Activated effector memory CD4-positive, alpha-beta T cell treated with Interleukin-2 at 50 U/mL for 16 hours (primary cell): ENCODE results near the gene PAX6.

Experiments used
- DNase-seq: peaks from one replicate; pipeline ENCODE4 v3.0.0-alpha.2; 2020

Gene PAX6

DNA sequence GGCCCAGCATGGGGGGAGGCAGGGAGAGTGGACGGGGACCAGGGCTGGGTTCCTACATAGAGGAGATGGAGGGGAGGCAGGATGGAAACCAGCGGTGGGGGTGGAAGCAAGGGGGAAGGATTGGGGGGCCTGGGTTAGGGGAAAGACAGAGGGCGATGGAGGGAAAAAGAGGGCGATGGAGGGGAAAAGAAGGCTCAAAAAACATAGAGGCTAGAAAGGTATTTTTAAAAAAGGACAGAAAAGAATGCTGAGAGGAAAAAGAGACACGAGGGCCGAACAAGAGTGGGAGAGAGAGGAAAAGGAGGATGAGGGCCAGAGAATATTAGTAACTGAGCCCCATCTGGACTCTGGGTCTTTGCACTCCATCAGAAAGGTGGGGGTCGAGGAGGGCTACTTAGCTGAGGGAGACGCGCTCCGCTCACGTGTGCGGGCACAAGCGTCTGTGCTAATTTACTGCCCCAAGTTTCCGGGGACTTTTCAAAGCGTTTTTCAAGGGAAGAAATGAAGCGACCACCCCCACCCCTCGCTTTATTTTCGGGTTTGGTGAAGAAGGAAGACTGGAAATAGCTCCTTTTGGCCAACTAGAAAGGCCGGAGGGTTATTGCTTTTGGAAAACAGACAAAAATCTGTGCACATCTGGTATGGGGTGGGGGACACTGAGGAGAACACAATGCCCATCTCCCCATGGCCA is 14.5 kb downstream of the PAX6 start:
- no peak for DNase-seq

DNA sequence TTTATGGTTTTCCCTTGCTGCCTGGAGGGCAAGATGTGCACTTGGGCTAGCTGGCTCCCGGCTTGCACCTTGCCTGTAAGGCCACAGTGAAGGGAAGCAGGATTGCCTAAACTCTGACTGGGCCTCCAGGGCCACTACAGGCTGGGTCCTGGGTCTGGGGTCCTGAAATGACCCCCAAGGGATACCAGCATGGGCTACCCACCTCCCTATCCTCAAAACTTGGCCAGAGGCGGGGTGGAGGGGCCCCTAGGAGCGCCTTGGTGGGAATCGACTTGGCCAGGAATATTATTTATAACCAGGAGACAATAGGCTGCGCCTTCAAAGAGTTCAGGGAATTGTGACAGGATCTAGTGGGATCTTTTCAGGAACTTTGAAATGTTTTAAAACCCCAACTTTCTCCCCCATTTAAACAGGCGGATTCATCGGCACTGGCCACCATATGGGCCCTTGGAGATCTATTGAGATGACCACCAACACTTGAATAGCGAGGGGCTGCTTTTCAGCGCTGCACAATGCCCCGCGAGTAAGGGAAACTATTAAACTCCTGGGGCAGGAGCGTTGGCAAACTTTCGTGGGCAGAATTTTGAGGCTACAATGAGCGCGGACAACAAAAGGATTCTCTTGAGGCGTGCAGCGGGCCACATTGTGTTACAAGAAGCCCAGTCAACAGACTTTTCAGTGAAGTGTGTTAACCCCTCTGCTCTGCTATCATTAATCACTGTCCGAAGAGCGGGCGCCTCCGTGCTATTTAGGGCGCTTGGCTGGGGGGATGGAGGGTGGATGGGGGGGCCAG is 15.2 kb downstream of the PAX6 start:
- no peak for DNase-seq

DNA sequence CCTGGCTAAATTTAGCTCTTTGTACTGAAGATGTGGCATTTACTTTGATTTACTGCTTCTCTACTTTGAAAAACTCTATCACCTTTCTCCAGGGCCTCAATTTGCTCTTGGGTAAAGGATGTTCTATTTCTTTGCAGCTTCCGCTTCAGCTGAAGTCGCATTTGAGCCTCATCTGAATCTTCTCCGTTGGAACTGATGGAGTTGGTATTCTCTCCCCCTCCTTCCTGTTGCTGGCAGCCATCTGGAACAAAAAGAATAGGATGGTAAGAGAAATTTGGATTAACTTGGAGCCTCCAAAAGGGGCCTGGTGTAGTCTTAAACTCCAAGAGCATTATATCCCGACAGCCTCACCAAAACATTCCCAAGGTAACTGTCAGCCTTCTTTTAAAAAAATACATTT is 16.6 kb downstream of the PAX6 start:
- DNase-seq: no peak

GRCh38 chr11:31793264-31793663 is 17.9 kb downstream of the PAX6 start:
- no peak for DNase-seq

DNA sequence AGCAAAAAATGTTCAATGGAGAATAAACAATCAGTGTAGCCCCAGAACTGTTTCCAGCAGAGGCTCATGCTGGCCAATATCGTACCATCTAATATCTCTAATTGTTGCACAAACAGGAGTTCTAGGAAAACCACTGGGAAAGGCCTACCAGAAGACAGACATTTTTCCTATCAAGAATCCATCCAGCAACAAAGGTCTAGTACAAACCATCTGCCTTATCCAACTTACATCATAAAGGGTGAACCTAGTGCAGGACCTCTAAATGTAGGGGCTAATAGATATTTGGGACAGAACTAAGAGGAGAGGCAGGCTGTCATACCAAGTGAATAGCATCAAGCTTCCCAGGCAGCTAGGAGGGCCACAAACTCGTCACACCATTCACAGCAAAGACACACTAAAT is 18.7 kb downstream of the PAX6 start:
- DNase-seq: no peak

GRCh38 chr11:31792036-31792435 is 19.1 kb downstream of the PAX6 start:
- DNase-seq: no peak

DNA sequence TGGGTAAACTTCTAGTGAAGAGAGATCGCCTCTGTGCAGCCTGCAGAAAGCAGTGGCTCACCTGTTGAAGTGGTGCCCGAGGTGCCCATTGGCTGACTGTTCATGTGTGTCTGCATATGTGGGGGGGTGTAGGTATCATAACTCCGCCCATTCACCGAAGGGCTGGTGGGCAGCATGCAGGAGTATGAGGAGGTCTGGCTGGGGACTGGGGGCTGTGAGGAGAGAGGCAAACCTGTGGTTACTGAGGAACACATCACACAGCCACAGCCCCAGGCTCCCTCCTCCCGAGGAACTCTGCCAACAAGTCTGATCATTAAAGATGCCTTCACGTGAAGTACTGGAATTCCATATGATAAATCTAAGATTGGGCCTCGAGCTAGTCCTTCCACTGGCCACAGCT is 20.5 kb downstream of the PAX6 start:
- no peak for DNase-seq

DNA sequence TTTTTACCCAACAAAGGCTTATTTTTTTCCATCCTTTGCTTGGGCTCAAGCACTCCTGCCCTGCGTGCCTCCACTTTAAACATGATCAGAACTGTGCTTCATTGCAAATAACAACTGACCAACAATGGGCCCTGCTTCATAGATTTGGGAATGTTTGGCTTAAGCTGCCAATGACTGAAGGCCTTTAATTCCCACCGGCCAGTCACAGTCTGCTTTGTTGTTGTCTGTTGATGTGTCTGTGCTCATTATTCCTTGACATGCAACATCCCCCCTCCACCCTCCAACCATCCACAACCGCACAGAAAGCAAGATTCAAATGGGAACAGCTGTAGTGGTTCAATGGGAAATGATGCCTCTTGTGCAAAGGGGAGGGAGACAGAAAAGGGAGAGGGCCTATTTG is 23.0 kb downstream of the PAX6 start:
- DNase-seq: no peak

- no peak for DNase-seq
Observed at GRCh38 chr11:31786996-31787685, 24.0 kb downstream of the PAX6 start.

- DNase-seq: no peak
Observed at GRCh38 chr11:31784611-31785010, 26.5 kb downstream of the PAX6 start.

GRCh38 chr11:31783252-31783651 is 27.9 kb downstream of the PAX6 start:
- no peak for DNase-seq

- DNase-seq: no peak
Observed at GRCh38 chr11:31782257-31782656, 28.9 kb downstream of the PAX6 start.

DNA sequence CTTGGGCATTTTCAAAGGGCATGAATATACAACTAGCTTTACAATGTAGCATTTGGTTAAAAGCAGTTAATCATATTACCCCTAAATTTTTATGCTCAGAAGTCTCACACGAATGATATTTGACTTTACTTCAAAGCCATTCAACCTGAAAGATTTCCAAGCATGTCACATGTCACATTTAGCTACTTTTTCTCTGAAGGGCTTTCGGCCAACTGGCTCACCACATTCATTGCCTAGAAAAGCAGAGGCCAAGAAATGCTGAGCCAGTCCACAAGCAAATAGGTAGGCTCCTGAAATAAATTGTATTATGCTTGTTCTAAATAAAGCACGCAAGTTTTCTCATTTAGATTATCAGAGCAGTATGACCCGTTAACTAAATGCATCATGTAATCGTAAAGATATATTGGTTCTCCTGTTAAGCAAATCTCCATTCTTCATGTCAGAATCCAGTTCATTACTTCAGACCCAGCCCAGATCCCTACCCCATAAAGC is 30.6 kb downstream of the PAX6 start:
- DNase-seq: no peak

DNA sequence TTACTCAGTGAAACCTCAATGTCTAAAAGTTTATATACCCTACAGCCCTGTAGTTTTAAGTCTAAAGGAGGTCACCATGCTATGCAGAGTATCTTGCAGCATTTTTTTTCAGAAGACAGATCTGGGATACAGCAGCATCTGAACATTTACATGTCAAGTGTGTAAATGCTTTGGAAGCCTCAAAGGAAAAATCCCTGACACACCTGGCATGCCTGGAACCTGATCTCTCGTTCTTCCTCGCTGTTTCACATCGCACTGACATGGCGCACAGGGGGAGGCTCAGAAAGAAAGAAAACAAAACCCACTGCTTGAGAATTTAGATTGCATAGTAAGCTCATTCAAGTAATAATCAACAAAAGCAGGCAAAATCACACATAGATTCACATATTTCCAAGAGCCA is 31.0 kb downstream of the PAX6 start:
- no peak for DNase-seq

- DNase-seq: no peak
Observed at GRCh38 chr11:31779374-31779791, 31.7 kb downstream of the PAX6 start.

- DNase-seq: no peak
Observed at GRCh38 chr11:31772412-31772811, 38.7 kb downstream of the PAX6 start.

DNA sequence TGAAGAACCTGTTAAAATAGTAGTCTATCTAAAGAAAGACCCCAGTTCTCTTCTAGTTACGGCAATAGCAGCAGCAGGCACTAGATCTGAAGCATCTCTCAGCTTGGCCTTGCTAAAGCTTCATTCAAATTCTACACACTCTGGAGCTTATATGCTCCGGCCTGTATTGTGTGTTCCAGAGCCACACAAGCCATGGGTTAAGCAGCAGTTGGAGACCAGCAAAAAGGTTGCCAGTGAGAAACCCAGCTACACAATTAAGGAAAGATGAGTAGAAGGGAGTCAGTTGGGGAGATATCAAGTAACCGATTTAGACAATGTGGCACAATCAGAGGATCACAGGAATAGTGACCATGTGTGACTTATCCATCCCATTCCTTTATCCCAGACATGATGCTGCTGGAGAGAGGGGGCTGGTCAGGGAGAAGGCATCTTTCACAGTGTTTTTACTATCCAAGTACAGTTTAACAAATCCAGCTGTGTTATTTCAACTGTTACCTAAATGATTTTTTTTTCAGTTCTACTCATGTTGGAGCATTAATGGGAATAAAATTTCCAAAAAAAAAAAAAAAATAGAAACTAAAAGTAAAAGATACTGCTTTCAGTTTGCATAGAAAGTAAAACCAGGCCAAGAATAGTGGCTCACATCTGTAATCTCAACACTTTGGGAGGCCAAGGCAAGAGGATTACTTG is 41.0 kb downstream of the PAX6 start:
- DNase-seq: no peak

- no peak for DNase-seq
Observed at GRCh38 chr11:31768749-31769640, 42.1 kb downstream of the PAX6 start.

DNA sequence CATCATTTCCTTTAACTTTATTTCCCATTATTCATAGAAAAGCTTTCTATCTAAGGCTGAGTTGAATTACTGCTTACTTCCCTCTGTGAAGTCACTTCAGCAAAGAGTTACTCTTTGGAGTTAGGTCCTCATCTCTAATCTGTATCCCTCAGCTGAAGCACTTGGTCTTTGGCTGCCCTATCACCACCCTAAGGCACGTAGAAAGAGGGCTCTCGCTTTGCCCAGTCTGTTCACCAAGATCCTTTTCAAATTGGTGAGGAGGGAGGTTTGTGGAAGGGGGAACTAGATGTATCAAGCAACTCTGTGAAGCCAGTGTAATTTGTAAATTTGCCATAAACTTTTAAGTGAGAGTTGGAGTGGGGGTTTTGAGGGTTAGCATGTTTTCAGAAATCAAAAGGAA is 43.4 kb downstream of the PAX6 start:
- DNase-seq: no peak

DNA sequence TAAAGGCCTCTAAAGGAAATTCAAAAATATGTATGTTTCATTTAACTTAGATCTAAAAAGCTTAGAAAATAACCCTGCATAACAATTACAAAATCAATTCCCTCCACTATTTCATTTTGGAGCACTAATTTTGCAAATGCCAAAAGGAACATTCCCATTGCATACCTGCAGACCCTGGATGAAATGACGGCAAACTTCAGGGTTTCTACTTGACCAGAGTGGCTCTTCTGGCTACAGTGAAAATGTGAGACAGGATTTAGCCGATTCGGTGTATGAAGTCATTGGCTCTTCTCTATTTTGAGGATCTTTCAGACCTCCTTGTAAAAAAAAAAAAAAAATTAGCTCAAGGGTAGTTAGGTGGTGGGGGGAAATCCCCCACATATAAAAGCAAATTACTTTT is 44.1 kb downstream of the PAX6 start:
- DNase-seq: no peak

GRCh38 chr11:31764766-31765165 is 46.4 kb downstream of the PAX6 start:
- no peak for DNase-seq

DNA sequence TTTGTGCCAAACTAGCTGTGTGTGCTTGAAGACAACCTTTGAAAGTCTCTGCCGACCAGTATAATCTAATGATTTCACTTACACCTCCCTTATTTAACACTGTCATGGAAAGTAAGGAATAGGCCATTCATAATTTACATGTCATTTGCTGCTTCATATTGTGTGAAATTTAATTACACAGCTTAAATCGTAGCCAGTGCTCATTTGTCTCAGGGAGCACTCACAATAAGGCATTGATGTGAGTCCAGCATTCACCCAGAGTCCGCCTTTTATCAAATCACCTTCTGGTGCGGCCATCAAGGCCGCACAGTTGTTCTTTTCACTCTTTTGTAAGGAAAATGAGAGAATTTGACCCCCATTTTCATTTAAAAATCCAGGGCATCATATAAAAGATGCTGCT is 46.9 kb downstream of the PAX6 start:
- DNase-seq: no peak
